ENCODE data around the gene PTPRN2. TPM values are rescaled to one million over a fixed set of nuclear protein-coding genes. Genes with fewer than 3 reads are reported as not detected.
"Not testable (repeated sequence)": the region's sequence is repeated elsewhere in the genome, so short reads cannot be mapped to it uniquely, and the experiment has no call there.

The PTPRN2 gene
- total RNA-seq, 4 donors from 2014 or later = 6.6 to 10.7 (median 8.2) TPM

DNA sequence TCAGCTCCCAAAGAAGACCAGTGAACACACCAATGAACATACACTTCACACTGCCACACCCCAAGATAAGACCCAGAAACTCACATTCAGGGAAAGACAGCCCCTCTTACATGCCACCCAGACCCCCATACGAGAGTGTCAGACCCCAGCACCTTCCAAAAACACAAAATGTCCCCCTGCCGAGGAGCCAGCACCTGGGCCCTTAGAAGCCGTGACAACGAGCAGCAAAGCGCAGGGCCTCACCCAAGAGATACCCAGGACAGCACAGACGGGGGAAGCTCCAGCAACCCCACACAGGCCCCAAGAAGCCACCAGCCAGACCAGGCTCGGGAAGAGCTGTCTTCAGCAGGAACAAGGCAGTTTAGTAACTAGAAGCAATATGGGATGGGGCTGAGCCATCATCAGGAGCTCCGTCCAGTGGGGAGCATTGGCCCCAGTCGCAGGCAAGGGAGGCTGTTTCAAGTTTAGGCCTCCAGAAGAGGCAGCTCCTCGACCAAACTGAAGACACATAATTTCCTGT is 243.6 kb downstream of the PTPRN2 start:
- no peaks in the 10 kb centered on the region for H3K27me3 ChIP-seq
- 72 to 82% methylated on average over 10 of the region's 10 CpGs for WGBS, 2 donors
- no peak for TF ChIP-seq EP300 (IDR thresholded peaks at IDR 0.05)
- no peak overlapping the region for H3K4me3 ChIP-seq
- peaks cover 0 to 13% (median 0%) of the 10 kb centered on the region in 4 donors for H3K9me3 ChIP-seq
- H3K4me1 ChIP-seq = no peaks in the 10 kb centered on the region
- no peak for DNase-seq (ENCODE audit: low spot score in 2 of 2)
- H3K27ac ChIP-seq = no peak overlapping the region
- no peaks in the 10 kb centered on the region for H3K36me3 ChIP-seq

DNA sequence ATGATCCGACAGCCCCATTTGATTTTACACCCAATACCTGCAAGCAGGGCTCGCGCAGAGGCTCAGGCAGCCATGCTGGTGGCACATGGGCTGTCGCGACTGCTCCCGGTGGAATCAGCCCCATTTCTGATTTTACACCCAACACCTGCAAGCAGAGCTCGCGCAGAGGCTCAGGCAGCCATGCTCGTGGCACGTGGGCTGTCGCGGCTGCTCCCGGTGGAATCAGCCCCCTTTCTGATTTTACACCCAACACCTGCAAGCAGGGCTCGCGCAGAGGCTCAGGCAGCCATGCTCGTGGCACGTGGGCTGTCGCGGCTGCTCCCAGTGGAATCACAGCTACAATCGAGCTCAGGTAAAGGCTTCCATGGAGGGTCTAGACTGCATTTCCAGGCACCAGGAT is 244.1 kb downstream of the PTPRN2 start:
- 93% methylated on average over 20 of the region's 20 CpGs for WGBS, 2 donors
- H3K4me3 ChIP-seq = no peak overlapping the region
- H3K27me3 ChIP-seq = no peaks in the 10 kb centered on the region
- H3K9me3 ChIP-seq = peaks cover 0 to 13% (median 0%) of the 10 kb centered on the region in 4 donors
- no peak overlapping the region for H3K27ac ChIP-seq
- no peaks in the 10 kb centered on the region for H3K4me1 ChIP-seq
- no peak for DNase-seq (ENCODE audit: low spot score in 2 of 2)
- no peak for TF ChIP-seq EP300 (IDR thresholded peaks at IDR 0.05)
- TF ChIP-seq POLR2A (IDR thresholded peaks at IDR 0.05) = no peak
- TF ChIP-seq, protein P1, sequence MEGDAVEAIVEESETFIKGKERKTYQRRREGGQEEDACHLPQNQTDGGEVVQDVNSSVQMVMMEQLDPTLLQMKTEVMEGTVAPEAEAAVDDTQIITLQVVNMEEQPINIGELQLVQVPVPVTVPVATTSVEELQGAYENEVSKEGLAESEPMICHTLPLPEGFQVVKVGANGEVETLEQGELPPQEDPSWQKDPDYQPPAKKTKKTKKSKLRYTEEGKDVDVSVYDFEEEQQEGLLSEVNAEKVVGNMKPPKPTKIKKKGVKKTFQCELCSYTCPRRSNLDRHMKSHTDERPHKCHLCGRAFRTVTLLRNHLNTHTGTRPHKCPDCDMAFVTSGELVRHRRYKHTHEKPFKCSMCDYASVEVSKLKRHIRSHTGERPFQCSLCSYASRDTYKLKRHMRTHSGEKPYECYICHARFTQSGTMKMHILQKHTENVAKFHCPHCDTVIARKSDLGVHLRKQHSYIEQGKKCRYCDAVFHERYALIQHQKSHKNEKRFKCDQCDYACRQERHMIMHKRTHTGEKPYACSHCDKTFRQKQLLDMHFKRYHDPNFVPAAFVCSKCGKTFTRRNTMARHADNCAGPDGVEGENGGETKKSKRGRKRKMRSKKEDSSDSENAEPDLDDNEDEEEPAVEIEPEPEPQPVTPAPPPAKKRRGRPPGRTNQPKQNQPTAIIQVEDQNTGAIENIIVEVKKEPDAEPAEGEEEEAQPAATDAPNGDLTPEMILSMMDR (IDR thresholded peaks at IDR 0.05) = no peak
- H3K36me3 ChIP-seq = no peaks in the 10 kb centered on the region

DNA sequence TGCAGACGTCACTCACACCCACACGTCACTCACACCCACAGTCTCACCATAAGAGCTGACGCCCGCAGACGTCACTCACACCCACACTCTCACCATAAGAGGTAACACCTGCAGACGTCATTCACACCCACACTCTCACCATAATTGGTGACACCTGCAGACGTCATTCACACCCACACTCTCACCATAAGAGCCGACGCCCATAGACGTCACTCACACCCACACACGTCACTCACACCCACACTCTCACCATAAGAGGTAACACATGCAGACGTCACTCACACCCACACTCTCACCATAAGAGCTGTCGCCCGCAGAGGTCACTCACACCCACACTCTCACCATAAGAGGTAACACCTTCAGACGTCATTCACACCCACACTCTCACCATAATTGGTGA is 246.5 kb downstream of the PTPRN2 start:
- H3K27me3 ChIP-seq; H3K4me1 ChIP-seq; H3K27ac ChIP-seq; H3K9me3 ChIP-seq; H3K36me3 ChIP-seq; DNase-seq (ENCODE audit: low spot score in 2 of 2); H3K4me3 ChIP-seq: not testable (repeated sequence)
- 88% methylated on average over 13 of the region's 15 CpGs for WGBS, 2 donors

DNA sequence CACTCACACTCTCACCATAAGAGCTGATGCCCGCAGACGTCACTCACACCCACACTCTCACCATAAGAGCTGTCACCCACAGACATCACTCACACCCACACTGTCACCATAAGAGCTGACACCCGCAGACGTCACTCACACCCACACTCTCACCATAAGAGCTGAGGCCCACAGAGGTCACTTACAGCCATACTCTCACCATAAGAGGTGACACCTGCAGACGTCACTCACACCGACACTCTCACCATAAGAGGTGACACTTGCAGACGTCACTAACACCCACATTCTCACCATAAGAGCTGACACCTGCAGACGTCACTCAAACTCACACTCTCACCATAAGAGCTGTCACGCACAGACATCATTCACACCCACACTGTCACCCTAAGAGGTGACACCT is 250.7 kb downstream of the PTPRN2 start:
- not testable (repeated sequence) for H3K4me1 ChIP-seq; H3K27ac ChIP-seq; H3K36me3 ChIP-seq; H3K27me3 ChIP-seq; H3K9me3 ChIP-seq; DNase-seq (ENCODE audit: low spot score in 2 of 2); H3K4me3 ChIP-seq
- 74% methylated on average over 9 of the region's 9 CpGs for WGBS, 2 donors

DNA sequence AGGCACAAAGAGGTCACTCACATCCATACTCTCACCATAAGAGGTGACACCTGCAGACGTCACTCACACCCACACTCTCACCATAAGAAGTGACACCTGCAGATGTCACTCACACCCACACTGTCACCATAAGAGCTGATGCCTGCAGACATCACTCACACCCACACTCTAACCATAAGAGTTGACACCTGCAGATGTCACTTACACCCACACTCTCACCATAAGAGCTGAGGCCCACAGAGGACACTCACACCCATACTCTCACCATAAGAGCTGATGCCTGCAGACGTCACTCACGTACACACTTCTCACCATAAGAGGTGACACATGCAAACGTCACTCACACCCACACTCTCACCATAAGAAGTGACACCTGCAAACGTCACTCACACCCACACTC is 255.1 kb downstream of the PTPRN2 start:
- DNase-seq (ENCODE audit: low spot score in 2 of 2); H3K27me3 ChIP-seq; H3K36me3 ChIP-seq; H3K4me1 ChIP-seq; H3K4me3 ChIP-seq; H3K27ac ChIP-seq; H3K9me3 ChIP-seq: not testable (repeated sequence)
- WGBS, 2 donors = 76 to 80% methylated on average over 3 to 5 of the region's 5 CpGs

DNA sequence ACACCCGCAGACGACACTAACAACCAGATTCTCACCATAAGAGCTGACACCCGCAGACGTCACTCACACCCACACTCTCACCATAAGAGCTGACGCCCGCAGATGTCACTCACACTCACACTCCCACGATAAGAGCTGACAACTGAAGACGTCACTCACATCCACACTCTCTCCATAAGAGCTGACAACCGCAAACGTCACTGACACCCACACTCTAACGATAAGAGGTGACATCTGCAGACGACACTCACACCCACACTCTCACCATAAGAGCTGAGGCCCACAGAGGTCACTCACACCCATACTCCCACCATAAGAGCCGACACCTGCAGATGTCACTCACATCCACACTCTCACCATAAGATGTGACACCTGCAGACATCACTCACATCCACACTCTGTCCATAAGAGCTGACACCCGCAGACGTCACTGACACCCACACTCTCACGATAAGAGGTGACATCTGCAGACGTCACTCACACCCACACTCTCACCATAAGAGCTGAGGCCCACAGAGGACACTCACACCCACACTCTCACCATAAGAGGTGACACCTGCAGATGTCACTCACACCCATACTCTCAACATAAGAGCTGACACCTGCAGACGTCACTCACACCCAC is 255.7 kb downstream of the PTPRN2 start:
- H3K4me1 ChIP-seq; H3K9me3 ChIP-seq; H3K36me3 ChIP-seq; H3K27ac ChIP-seq; DNase-seq (ENCODE audit: low spot score in 2 of 2); H3K4me3 ChIP-seq; H3K27me3 ChIP-seq: not testable (repeated sequence)
- WGBS, 2 donors = 89 to 91% methylated on average over 18 of the region's 18 CpGs

DNA sequence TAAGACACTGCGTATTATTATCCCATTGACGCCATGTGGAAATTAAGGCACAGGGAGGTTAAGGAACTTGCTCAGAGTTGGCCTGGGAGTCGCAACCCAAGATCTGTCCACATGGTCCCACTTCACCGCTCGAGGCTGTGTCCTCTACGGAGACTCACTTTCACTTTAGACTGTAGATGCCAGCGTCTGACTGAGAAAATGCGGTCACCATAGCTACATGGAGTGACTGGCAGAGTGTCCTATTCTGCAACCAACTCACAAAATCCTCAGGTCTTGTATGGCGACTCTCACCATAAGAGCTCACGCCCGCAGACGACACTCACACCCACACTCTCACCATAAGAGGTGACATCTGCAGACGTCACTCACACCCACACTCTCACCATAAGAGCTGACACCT is 257.9 kb downstream of the PTPRN2 start:
- 96 to 97% methylated on average over 13 of the region's 13 CpGs for WGBS, 2 donors
- Histone ChIP-seq H3K27me3 (no peaks in the 10 kb centered on the region), H3K4me3 (no peak overlapping the region), H3K36me3 (no peaks in the 10 kb centered on the region), H3K9me3 (peaks cover 0 to 4% (median 0%) of the 10 kb centered on the region in 4 donors), H3K4me1 (no peaks in the 10 kb centered on the region), H3K27ac (no peak overlapping the region)
- DNase-seq (ENCODE audit: low spot score in 2 of 2) = no peak
- TF ChIP-seq EP300 (IDR thresholded peaks at IDR 0.05) (no peak), POLR2A (IDR thresholded peaks at IDR 0.05) (no peak)

DNA sequence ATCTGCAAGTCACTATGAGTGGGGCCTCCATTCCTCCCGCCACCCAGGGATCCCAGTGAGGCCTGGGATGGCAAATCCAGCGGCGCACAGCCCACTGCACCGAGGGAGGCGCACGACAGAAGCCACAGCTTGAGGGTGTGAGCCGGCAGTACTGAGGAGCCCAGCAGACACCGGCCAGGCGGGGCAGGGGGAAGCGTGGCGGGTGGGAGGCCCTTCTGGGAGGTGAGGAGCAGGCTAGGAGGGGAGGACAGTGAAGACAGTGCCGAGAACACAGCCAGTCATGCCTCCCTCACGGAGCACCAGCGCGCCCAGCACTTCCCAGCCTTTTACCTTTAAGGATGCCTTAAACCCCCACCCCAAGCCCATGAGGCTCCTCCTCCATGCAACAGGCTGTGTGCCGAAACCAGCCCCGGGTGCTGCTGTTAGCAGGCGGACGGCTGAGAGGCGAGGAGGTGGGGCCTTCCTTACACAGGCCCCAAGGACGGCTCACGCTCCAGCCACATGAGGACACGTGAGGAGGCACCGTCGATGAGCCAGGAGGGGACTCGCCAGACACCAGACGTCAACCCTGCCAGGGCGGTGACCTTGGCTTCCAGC is 258.5 kb downstream of the PTPRN2 start:
- Histone ChIP-seq H3K4me3 (no peak overlapping the region), H3K4me1 (no peaks in the 10 kb centered on the region), H3K36me3 (no peaks in the 10 kb centered on the region), H3K9me3 (peaks cover 0 to 4% (median 0%) of the 10 kb centered on the region in 4 donors), H3K27me3 (no peaks in the 10 kb centered on the region), H3K27ac (no peak overlapping the region)
- TF ChIP-seq, protein P1 (IDR thresholded peaks at IDR 0.05) = no peak
- TF ChIP-seq POLR2A (IDR thresholded peaks at IDR 0.05) = no peak
- no peak for TF ChIP-seq EP300 (IDR thresholded peaks at IDR 0.05)
- DNase-seq (ENCODE audit: low spot score in 2 of 2) = no peak
- 81 to 89% methylated on average over 26 to 28 of the region's 28 CpGs for WGBS, 2 donors
